Ascending aorta (tissue), 2 donors: ENCODE data around the gene PEDS1. TPM values are rescaled to one million over a fixed set of nuclear protein-coding genes. Genes with fewer than 3 reads are reported as not detected.
"Not testable (repeated sequence)": the region's sequence is repeated elsewhere in the genome, so short reads cannot be mapped to it uniquely, and the experiment has no call there.

Experiments used
- DNase-seq, 2 donors: peaks; one replicate each; pipeline ENCODE4 v3.0.0-alpha.2; 2019; ENCODE audit warnings: low spot score in 2 of 2
- H3K27ac ChIP-seq, 2 donors: fragments of 200-600 bp; sonication (generic); one replicate each; pipeline ENCODE4 v1.5.1; 2016 to 2017; ENCODE audit warnings: mild to moderate bottlenecking in 1 of 2
- H3K27me3 ChIP-seq: fragments of 200-600 bp; sonication (generic); one replicate; pipeline ENCODE4 v1.5.1; 2017
- H3K36me3 ChIP-seq, 2 donors: fragments of 200-600 bp; sonication (generic); one replicate each; pipeline ENCODE4 v1.5.1; 2016
- H3K4me1 ChIP-seq, 2 donors: fragments of 200-600 bp; sonication (generic); one replicate each; pipeline ENCODE4 v1.5.1; 2016 to 2017; ENCODE audit warnings: mild to moderate bottlenecking in 1 of 2
- H3K4me3 ChIP-seq, 2 donors: fragments of 200-600 bp; sonication (generic); one replicate each; pipeline ENCODE4 v1.5.1; 2016 to 2017; ENCODE audit warnings: mild to moderate bottlenecking in 1 of 2
- H3K9me3 ChIP-seq, 2 donors: fragments of 200-600 bp; sonication (generic); one replicate each; pipeline ENCODE4 v1.5.1; 2016
- CTCF ChIP-seq, 3 experiments: fragments of 200-600 bp in 2 of 3; fragments of 450-650 bp in 1 of 3; sonication (generic) in 2 of 3; IDR thresholded peaks; one replicate each; pipeline ENCODE4 v1.5.1; 2016 to 2019; ENCODE audit warnings: antibody characterized with exemption in 3 of 3, mild to moderate bottlenecking in 1 of 3, moderate library complexity in 1 of 3
- intact Hi-C: fragments of 100-400 bp; cut with DNase I; formaldehyde crosslinking; loops from one replicate; pipeline ENCODE4 v1.15.1; 2023
- total RNA-seq: library from RNA; depleted of rRNA; stranded (reverse); fragments of >200 nt; gene quantifications from one replicate; pipeline ENCODE4 v1.1.0, GENCODE V29; 2016

Gene PEDS1
- 23.9 TPM for total RNA-seq

- Histone ChIP-seq H3K4me3 (peak within 1 kb of the TSS; percentile 81 to 84), H3K27ac (peak within 1 kb of the TSS; percentile 73 to 76), H3K27me3 (no peaks in the 10 kb centered on the region), H3K9me3 (no peaks in the 10 kb centered on the region), H3K36me3 (peaks cover 3 to 4% of the 10 kb centered on the region in 2 donors), H3K4me1 (peaks cover 7 to 23% of the 10 kb centered on the region in 2 donors)
- intact Hi-C loops: loop anchor here (1.0 to 2.0 kb wide), 2 partner anchors 13 to 37 kb away; no protein-coding TSS in a partner anchor
- peak; percentile 49 to 94 for DNase-seq
- peak in 1 of 3 experiments; percentile 14 for TF ChIP-seq CTCF (IDR thresholded peaks at IDR 0.05)
These were observed at the start of gene PEDS1 for GRCh38 chr20:50153500-50154377. TSS of gene PEDS1 (minus strand) at chr20:50153723. CDS start at chr20:50153637, 86 bp downstream.

DNA sequence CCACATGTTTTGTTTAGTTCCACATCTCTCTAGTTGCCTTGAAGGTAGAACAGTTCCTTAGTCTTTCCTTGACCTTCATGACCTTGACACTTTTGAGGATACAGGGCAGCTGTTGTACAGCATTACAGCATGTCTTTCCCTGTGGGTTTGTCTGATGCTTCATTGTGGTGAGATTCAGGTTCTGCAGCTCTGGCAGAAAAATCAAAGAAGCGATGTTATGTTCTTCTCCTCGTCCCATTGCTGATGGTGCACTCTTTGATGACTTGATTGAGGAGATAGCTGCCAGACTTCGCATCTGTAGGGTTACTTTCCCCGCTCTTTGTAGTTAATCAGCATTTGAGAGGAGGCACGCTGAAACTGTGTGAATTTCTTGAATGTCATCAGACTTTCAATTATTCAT, 49.2 kb upstream of the PEDS1 start:
- Histone ChIP-seq H3K9me3 (no peaks in the 10 kb centered on the region), H3K27ac (no peak overlapping the region), H3K4me3 (no peak overlapping the region), H3K27me3 (no peaks in the 10 kb centered on the region), H3K4me1 (no peaks in the 10 kb centered on the region), H3K36me3 (peaks cover 0 to 6% of the 10 kb centered on the region in 2 donors)
- no peak for TF ChIP-seq CTCF (IDR thresholded peaks at IDR 0.05)
- intact Hi-C loops: no loop called here
- no peak for DNase-seq

GRCh38 chr20:50201710-50202109, 48.2 kb upstream of the PEDS1 start:
- intact Hi-C loops, H3K4me3 ChIP-seq, H3K27ac ChIP-seq, H3K27me3 ChIP-seq, H3K4me1 ChIP-seq, H3K9me3 ChIP-seq, DNase-seq, H3K36me3 ChIP-seq: not testable (repeated sequence)

DNA sequence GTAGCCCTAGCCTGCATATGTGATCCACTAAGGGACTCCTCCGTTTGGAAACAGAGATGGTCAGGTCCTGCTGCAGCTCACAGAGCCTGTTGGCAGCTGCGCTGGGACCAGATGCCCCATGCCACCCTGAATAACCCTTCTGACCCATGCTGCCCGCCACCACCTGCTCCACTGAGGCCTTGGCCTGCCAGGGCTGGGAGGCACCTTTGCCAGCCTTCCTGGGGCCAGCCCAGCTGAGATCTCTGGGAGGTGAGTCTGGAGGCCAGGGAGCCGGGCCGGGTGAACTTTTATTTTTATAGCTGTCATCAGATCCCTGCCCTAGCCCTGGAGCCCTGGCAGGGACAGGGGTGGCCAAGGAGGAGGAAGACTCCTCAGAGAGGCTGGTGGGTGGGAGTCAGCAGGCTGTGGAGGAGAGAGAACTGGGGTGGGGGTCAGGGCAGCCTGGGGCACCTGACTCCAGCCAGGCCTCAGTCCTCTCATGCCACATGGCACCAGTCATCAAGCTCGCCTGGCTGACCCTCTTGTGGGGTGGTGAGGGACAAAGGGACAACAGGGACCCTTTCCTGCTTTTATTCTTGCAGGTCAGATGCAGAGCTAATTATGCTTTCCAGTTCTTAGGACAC, 47.1 kb upstream of the PEDS1 start:
- no peaks in the 10 kb centered on the region for H3K4me1 ChIP-seq
- intact Hi-C loops: no loop called here

GRCh38 chr20:50199703-50200102, 46.2 kb upstream of the PEDS1 start:
- Histone ChIP-seq H3K9me3 (no peaks in the 10 kb centered on the region), H3K27ac (no peak overlapping the region), H3K27me3 (no peaks in the 10 kb centered on the region), H3K4me3 (no peak overlapping the region), H3K36me3 (peaks cover 5 to 16% of the 10 kb centered on the region in 2 donors), H3K4me1 (peaks cover 2 to 5% of the 10 kb centered on the region in 2 donors)
- intact Hi-C loops: no loop called here
- no peak for TF ChIP-seq CTCF (IDR thresholded peaks at IDR 0.05)
- DNase-seq: no peak

More for the DNA sequence above, 47.1 kb upstream of the PEDS1 start:
- H3K9me3 ChIP-seq: no peaks in the 10 kb centered on the region
- no peak overlapping the region for H3K4me3 ChIP-seq
- H3K36me3 ChIP-seq: peaks cover 0 to 7% of the 10 kb centered on the region in 2 donors
- H3K27me3 ChIP-seq: no peaks in the 10 kb centered on the region
- H3K27ac ChIP-seq: no peak overlapping the region
- DNase-seq: no peak
- no peak for TF ChIP-seq CTCF (IDR thresholded peaks at IDR 0.05)

- Histone ChIP-seq H3K9me3 (no peaks in the 10 kb centered on the region), H3K27ac (no peak overlapping the region), H3K4me1 (peaks cover 8 to 11% of the 10 kb centered on the region in 2 donors), H3K4me3 (no peak overlapping the region), H3K27me3 (no peaks in the 10 kb centered on the region), H3K36me3 (peaks cover 12 to 26% of the 10 kb centered on the region in 2 donors)
- DNase-seq: no peak
- no peak for TF ChIP-seq CTCF (IDR thresholded peaks at IDR 0.05)
- intact Hi-C loops: no loop called here
These were observed 45.2 kb upstream of the PEDS1 start for GRCh38 chr20:50198716-50199115.
